GM13976 (cell line): ENCODE results near the gene KCTD5.

ENCODE experiments used
- DNase-seq: peaks from one replicate; pipeline ENCODE4 v3.0.0; 2012; ENCODE audit warnings: low spot score
- in situ Hi-C: fragments of 300-500 bp; cut with MboI; formaldehyde crosslinking; loops from one replicate; pipeline ENCODE4 v1.12.0; 2022; ENCODE audit warnings: low sequenced_read_pairs, mixed read lengths, inconsistent platforms; ENCODE audit not compliant: unreplicated experiment
- TF ChIP-seq, protein P1 (sequence below): IDR thresholded peaks from 2 replicates; pipeline ENCODE4 v1.5.1; 2012; ENCODE audit warnings: borderline replicate concordance, mild to moderate bottlenecking; ENCODE audit not compliant: insufficient read depth; ENCODE audit errors: extremely low read depth, missing control alignments, control extremely low read depth

KCTD5 gene

DNA sequence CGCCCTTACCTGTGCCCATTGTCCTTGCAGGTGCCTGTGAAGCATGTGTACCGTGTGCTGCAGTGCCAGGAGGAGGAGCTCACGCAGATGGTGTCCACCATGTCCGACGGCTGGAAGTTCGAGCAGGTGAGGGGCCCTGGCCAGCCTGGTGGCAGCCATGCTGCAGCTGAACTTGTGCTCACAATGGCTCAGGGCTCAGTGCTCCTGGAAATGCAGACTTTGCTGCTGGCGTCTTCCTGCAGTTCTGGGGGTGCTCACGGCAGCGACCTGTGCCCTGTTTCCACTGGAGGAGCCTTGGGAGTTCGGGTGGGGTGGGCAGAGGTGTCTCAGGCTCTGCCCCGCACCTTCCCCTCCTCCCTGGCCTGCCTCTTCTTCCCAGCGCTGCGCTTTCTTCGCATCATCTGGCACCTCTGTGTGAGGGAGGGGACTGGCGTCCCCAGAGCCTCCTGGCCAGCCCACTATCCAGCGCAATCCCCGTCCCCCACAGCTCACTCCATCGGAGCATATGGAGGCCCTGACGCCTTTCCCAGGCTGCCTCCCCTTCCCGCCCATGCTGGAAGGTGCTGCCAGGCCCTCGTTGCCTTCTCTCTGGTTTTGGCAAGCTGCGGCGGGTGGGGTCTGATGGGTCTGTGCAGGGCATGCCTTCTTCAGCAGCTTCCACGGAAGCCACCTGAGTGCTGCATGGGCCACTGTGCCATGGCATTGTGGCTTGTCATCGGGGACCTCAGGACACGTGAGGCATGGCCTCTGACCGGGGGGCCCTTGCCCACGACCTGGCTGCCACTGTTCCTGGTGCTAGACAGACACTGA lies 17.7 kb downstream of the KCTD5 start:
- in situ Hi-C loops, result no loop called here
- TF ChIP-seq, protein P1, sequence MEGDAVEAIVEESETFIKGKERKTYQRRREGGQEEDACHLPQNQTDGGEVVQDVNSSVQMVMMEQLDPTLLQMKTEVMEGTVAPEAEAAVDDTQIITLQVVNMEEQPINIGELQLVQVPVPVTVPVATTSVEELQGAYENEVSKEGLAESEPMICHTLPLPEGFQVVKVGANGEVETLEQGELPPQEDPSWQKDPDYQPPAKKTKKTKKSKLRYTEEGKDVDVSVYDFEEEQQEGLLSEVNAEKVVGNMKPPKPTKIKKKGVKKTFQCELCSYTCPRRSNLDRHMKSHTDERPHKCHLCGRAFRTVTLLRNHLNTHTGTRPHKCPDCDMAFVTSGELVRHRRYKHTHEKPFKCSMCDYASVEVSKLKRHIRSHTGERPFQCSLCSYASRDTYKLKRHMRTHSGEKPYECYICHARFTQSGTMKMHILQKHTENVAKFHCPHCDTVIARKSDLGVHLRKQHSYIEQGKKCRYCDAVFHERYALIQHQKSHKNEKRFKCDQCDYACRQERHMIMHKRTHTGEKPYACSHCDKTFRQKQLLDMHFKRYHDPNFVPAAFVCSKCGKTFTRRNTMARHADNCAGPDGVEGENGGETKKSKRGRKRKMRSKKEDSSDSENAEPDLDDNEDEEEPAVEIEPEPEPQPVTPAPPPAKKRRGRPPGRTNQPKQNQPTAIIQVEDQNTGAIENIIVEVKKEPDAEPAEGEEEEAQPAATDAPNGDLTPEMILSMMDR, result no peak
- no peak for DNase-seq

DNA sequence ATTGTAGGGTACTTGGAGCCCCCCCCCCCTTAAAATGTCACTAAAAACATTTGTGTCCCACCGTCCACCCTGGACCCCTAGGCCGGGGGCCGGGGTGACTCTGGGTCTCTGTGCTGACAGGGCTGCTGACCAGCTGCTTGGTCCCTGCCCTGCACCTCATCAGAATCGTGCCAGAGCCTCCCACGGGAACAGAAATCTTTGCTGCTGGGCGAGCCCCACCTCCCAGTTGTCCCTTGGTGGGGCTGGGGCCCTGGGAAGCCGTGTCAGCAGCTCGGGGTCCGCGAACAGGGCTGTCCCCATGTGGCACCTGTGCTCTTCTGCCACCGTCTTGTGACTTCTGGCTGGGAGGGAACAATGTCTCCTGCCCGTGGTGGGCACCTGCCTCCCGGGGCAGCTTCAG lies 18.5 kb downstream of the KCTD5 start:
- TF ChIP-seq, protein P1, result no peak
- DNase-seq, result no peak
- in situ Hi-C loops, result no loop called here

DNA sequence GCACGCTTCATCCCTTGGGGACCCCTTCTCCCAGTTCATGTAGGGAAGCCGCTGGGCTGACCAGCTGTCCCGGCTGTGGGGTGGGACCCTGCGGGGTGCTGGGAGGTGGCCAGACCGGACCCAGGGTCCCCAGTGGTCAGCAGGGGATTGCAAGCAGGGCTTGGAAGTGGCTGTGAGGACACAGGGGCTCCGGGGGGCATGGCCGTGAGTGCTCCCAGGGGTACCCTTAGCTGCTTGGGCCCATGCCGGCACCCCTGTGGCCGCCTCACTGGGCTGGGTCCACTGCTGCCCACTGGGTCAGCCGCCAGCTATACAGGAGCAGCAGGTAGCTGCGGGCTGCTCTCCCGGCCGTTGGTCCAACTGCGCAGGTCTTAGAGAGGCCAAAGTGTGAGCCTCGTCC lies 18.9 kb downstream of the KCTD5 start:
- in situ Hi-C loops, result no loop called here

DNA sequence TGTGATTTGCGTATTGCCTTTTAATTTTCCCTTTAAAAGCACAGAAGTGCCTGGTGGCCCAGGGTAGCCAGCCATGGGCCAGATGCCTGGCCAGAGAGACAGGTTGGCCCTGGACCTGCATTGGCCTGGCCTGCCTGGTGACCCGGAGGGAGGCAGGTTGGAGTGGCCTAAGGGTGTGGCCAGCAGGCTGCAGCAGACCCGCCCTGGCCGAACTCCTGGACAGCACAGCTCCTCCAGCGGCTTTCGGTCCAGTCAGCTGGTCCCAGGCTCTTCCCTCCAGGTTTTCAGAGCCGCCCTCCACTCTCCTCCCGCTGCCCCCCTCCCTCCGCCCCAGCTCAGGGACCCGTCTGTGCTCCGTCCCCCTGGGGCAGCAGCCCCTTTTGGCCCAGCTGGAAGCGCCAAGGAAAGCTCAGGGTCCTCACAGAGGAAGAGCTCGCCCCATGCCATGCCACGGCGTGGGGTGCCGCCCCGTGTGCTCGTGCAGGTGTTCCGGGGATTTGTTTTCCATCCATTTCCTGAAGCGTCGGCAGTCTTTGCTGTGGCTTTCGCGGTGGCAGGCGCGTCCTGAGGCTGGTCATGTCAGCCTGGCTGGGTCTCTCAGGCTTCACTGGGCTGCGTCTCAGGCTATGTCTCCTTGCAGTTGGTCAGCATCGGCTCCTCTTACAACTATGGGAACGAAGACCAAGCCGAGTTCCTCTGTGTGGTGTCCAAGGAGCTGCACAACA lies 19.6 kb downstream of the KCTD5 start:
- in situ Hi-C loops, result no loop called here
- no peak for DNase-seq

More for the DNA sequence above, 18.9 kb downstream of the KCTD5 start:
- TF ChIP-seq, protein P1, result no peak
- DNase-seq, result no peak

DNA sequence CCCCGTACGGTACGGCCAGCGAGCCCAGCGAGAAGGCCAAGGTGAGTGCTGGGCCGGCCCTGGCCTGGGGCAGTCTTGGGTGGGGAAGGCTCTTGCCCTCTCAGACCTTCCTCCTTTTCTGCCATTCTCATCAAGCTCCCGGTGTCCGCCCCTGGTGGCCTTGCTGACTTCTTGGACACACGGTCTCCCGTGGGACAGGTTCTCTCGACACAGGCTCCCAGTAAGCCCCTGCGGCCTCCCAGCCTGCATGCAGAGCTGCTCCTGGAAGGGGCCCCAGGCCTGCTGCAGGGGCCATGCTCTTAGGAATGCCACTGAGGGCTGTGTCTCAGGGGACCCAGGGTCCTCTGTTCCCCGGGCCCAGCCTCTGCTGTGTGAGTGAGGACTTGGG lies 20.1 kb downstream of the KCTD5 start:
- TF ChIP-seq, protein P1, result no peak
- in situ Hi-C loops, result no loop called here
- DNase-seq, result no peak

More for the DNA sequence above, 19.6 kb downstream of the KCTD5 start:
- TF ChIP-seq, protein P1, result no peak

DNA sequence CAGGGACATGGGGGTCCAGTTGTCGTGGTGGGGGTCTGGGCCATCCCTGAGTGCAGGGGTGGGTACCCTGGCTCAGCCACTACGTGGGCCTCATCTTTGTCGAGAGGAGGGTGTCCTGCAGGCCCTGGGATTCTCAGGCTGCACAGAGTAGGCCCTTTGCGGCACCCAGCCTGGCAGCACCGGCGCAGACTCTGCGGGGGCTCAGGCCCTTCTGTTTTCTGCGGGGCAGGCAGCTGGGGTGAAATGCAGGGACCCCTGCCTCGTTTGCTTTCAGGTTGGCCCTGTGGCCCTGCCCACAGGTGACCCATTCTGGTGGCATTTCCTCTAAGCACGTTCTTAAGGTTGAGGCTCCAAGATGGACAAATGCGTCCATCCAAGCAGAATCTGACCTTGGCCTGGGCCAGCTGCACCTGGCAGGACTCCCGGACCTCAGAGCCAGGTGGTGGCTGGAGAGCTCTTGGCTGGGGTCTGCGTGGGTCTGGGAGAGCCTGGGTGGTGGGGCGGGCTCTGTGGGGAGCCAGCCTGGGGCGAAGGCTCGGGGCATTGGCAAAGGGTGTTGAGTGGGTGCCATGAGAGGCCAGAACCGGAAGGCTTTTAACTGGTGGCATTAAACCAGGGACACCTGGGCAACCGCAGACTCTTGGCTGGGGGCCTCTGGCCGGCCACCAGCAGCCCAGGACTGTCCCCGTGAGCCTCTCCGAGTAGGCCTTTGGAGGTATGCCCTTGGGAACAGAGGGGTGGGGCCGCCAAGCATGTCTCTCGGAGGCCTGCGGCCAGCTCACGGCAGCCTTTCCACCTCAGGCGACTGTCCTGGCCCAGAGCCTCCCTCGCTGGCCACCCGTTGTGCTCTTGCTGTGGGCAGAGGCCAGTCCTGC lies 20.8 kb downstream of the KCTD5 start:
- in situ Hi-C loops, result no loop called here
- TF ChIP-seq, protein P1, result no peak
- no peak for DNase-seq
